ENCODE data around the gene CIBAR2.

CIBAR2 gene

GRCh38 chr16:85104147-85104546, 8.1 kb downstream of the CIBAR2 start:
- H3K27me3 ChIP-seq, result peaks cover 0 to 11% of the 10 kb centered on the region in 2 donors
- no peaks in the 10 kb centered on the region for H3K36me3 ChIP-seq
- no peaks in the 10 kb centered on the region for H3K9me3 ChIP-seq
- no peak overlapping the region for H3K27ac ChIP-seq
- no peak for TF ChIP-seq CTCF (IDR thresholded peaks at IDR 0.05)
- no peak overlapping the region for H3K4me3 ChIP-seq
- DNase-seq, result no peak
- no peaks in the 10 kb centered on the region for H3K4me1 ChIP-seq
- intact Hi-C loops (cut with DNase I; ENCODE audit: low total_unique reads), result no loop called here

DNA sequence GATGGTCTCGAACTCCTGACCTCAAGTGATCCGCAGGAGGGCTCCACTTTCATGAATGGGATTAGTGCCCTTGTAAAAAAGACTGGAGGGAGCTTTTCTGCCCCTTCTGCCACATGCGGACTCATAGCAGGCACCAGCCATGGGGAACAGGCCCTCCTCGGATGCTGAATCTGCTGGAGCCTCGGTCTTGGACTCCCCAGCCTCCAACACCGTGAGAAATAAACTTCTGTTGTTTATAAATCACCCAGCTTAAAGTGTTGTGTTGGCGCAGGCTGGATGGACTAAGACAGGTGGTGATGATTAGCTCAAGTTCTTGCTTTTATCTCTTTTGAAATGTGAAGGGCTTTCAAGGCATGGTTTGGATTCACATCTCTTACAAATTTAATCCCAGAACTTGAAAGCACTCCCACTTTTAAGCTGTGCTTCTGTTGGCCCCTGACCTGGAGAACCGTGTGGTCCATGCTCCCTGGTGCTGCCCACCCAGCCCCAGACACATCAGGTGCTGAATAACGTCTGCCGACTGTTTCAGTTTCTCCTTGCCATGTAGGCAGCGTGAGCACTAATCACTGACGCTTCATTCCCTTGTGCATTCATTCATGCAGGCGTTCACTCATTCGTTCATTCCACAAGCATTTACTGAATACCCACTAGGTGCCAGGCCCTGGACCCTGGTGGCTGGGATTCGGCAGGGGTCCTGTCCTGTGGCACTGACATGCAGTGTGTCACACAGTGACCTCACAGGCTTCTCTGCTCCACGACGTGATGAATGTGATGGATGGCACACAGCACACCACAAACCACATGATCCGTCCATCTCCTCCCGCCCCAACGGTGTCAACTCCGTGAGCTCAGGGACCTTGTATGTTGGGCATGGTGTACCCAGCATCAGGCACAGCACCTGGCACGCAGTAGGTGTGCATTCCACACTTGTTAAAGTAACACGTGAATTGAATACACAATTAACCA, 8.9 kb downstream of the CIBAR2 start:
- no peaks in the 10 kb centered on the region for H3K9me3 ChIP-seq
- H3K36me3 ChIP-seq, result no peaks in the 10 kb centered on the region
- TF ChIP-seq CTCF (IDR thresholded peaks at IDR 0.05), result no peak
- H3K4me1 ChIP-seq, result no peaks in the 10 kb centered on the region
- H3K27ac ChIP-seq, result no peak overlapping the region
- peaks cover 0 to 11% of the 10 kb centered on the region in 2 donors for H3K27me3 ChIP-seq
- intact Hi-C loops (cut with DNase I; ENCODE audit: low total_unique reads), result no loop called here
- DNase-seq, result no peak
- no peak overlapping the region for H3K4me3 ChIP-seq

DNA sequence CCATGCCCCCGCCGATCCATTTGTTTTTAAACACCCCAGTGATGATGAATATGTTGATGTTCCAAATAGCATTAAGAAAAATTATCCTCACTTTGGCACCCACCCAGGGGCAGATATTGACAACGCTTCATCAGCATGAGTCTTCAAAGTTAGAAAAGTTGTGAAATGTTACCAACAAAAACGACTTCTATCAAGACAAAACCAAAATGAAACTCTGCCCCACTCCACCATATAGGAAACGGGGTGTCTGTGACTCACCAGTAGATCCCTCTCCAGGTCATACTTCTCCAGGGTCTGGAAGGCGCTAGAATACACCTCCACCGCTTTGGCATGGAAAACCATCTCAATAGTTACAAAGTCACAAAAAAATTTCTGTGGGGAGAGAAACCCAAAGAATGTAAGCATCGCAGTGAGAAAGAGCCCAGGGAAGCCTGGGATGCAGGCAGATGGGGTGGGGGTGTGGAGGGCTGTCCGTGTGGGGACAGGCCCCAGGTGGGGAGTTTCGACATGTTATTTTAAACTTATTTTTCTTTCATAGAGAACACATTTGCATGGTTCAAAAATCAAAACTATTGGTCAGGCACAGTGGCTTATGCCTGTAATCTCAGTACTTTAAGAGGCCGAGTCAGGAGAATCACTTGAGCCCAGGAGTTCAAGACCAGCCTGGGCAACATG, 10.2 kb downstream of the CIBAR2 start:
- H3K27ac ChIP-seq, result no peak overlapping the region
- no peak overlapping the region for H3K4me3 ChIP-seq
- no peak for DNase-seq
- no peaks in the 10 kb centered on the region for H3K4me1 ChIP-seq
- intact Hi-C loops (cut with DNase I; ENCODE audit: low total_unique reads), result no loop called here
- H3K27me3 ChIP-seq, result peaks cover 0 to 16% of the 10 kb centered on the region in 2 donors
- no peaks in the 10 kb centered on the region for H3K36me3 ChIP-seq
- no peaks in the 10 kb centered on the region for H3K9me3 ChIP-seq
- no peak for TF ChIP-seq CTCF (IDR thresholded peaks at IDR 0.05)

DNA sequence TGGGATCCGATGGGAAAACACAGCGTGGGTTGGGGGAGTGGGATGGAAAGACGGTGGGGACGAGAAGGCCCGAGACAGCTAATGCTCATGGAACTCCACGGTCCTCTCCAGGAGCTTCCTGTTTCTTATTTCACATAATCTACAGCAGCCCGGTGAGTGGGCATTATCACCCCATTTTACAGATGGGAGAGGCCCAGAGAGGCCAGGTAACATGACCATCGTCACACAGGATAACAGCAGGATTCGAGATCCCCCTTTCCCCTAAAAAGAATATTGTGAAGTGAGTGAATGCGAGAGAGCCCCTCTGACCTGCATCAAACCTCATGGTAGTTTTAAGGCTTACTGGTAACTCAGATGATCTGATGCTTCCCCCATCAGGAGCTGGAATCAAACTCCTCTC, 12.0 kb downstream of the CIBAR2 start:
- Histone ChIP-seq H3K9me3 (no peaks in the 10 kb centered on the region), H3K27me3 (peaks cover 0 to 31% of the 10 kb centered on the region in 2 donors), H3K36me3 (no peaks in the 10 kb centered on the region), H3K4me3 (no peak overlapping the region), H3K4me1 (no peaks in the 10 kb centered on the region), H3K27ac (no peak overlapping the region)
- no peak for TF ChIP-seq CTCF (IDR thresholded peaks at IDR 0.05)
- intact Hi-C loops (cut with DNase I; ENCODE audit: low total_unique reads), result no loop called here
- no peak for DNase-seq

DNA sequence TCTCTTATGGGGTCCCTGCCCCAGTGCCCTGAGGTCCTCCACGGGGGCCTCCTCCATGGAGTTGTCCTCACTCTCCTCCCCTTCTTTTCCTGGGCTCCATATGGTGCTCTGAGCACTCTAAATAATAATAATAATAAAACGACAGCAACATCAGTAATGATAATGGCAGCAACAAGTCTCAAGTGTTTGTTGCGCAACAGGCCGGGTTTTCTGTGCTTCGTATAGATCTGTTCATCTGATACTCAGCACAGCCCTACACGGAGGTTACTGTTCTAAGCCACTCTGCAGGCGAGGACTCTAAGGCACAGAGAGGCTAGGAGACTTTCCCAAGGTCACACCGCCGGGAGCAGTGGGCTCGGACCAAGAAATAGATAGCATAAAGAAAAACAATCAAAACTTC, 13.7 kb downstream of the CIBAR2 start:
- H3K27ac ChIP-seq, result no peak overlapping the region
- no peak overlapping the region for H3K4me3 ChIP-seq
- intact Hi-C loops (cut with DNase I; ENCODE audit: low total_unique reads), result no loop called here
- no peak for DNase-seq
- H3K4me1 ChIP-seq, result no peaks in the 10 kb centered on the region
- H3K36me3 ChIP-seq, result no peaks in the 10 kb centered on the region
- peaks cover 0 to 42% of the 10 kb centered on the region in 2 donors for H3K27me3 ChIP-seq
- no peak for TF ChIP-seq CTCF (IDR thresholded peaks at IDR 0.05)
- H3K9me3 ChIP-seq, result no peaks in the 10 kb centered on the region

All from tibial artery (tissue), 4 donors.